A549 (cell line): ENCODE results near the gene B4GALT6.

ENCODE experiments used
- BHLHE40 ChIP-seq: IDR thresholded peaks from 2 replicates; pipeline ENCODE4 v1.6.1; 2012; ENCODE audit warnings: low read depth, low read length, inconsistent platforms
- FOSL2 ChIP-seq, 2 experiments: fragments of 450-650 bp in 1 of 2; fragments of >200 bp in 1 of 2; sonication (Bioruptor Twin) in 1 of 2; formaldehyde crosslinking; IDR thresholded peaks; 2 replicates each; pipeline versions ENCODE4 v1.5.0 to v1.6.1; 2016 to 2020; ENCODE audit warnings: mild to moderate bottlenecking in 1 of 2, moderate library complexity in 1 of 2
- KDM5A ChIP-seq: fragments of 200-600 bp; sonication (generic); IDR thresholded peaks from 2 replicates; pipeline ENCODE4 v1.6.1; 2016; ENCODE audit warnings: antibody characterized with exemption, mild to moderate bottlenecking
- MAX ChIP-seq: IDR thresholded peaks from 2 replicates; pipeline ENCODE4 v1.6.1; 2012
- NPAS2 ChIP-seq: fragments of 250-450 bp; sonication (Bioruptor Pico); IDR thresholded peaks from 2 replicates; pipeline ENCODE4 v1.8.0; 2022; ENCODE audit warnings: mild to moderate bottlenecking, moderate library complexity, borderline replicate concordance
- NR3C1 ChIP-seq: fragments of >200 bp; sonication (Bioruptor Twin); formaldehyde crosslinking; IDR thresholded peaks from 3 replicates; pipeline ENCODE4 v1.6.1; 2017
- ZNF302 ChIP-seq: fragments of 250-450 bp; sonication (Bioruptor Pico); IDR thresholded peaks from 2 replicates; pipeline ENCODE4 v1.9.0; 2021; ENCODE audit warnings: inconsistent platforms, mild to moderate bottlenecking, moderate library complexity
- TF ChIP-seq, protein P1 (sequence below): fragments of >200 bp; sonication (Bioruptor Twin); formaldehyde crosslinking; IDR thresholded peaks from 3 replicates; pipeline ENCODE4 v1.5.1; 2016

- TF ChIP-seq KDM5A (no peak), NR3C1 (no peak), BHLHE40 (no peak), ZNF302 (CRISPR knock-in tag) (no peak), MAX (no peak), NPAS2 (CRISPR knock-in tag) (no peak), FOSL2 (IDR thresholded peaks at IDR 0.05) (no peak), FOSL2 (CRISPR knock-in tag; IDR thresholded peaks at IDR 0.05) (no peak)
- TF ChIP-seq, protein P1, sequence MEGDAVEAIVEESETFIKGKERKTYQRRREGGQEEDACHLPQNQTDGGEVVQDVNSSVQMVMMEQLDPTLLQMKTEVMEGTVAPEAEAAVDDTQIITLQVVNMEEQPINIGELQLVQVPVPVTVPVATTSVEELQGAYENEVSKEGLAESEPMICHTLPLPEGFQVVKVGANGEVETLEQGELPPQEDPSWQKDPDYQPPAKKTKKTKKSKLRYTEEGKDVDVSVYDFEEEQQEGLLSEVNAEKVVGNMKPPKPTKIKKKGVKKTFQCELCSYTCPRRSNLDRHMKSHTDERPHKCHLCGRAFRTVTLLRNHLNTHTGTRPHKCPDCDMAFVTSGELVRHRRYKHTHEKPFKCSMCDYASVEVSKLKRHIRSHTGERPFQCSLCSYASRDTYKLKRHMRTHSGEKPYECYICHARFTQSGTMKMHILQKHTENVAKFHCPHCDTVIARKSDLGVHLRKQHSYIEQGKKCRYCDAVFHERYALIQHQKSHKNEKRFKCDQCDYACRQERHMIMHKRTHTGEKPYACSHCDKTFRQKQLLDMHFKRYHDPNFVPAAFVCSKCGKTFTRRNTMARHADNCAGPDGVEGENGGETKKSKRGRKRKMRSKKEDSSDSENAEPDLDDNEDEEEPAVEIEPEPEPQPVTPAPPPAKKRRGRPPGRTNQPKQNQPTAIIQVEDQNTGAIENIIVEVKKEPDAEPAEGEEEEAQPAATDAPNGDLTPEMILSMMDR: no peak
Observed at GRCh38 chr18:31592506-31593157, 91.7 kb downstream of the B4GALT6 start.
